ENCODE results near the gene ARID3C.
A peak's percentile ranks its signal among the peaks of the same experiment; 100 is the strongest.

The ARID3C gene

GRCh38 chr9:34662526-34663302, 33.8 kb upstream of the ARID3C start, which contains the start of gene CCL27:
Gene CCL27, minus strand, starts transcription at chr9:34662657. Its CDS starts 24 bp downstream, at chr9:34662633.
- H3K27me3 ChIP-seq (ENCODE audit: control insufficient read depth, insufficient read depth, low read length), result no peaks in the 10 kb centered on the region
- H3K4me3 ChIP-seq (ENCODE audit: low read length), result no peak within 1 kb of the TSS
- H3K4me1 ChIP-seq (ENCODE audit: control insufficient read depth, insufficient read depth, low read length), result peaks cover 6% of the 10 kb centered on the region
- H3K36me3 ChIP-seq (ENCODE audit: insufficient read depth, low read length), result no peaks in the 10 kb centered on the region
- H3K9ac ChIP-seq (ENCODE audit: low read depth, low read length), result no peak within 1 kb of the TSS
- H3K9me3 ChIP-seq (replicated peaks; ENCODE audit: low read length), result no peaks in the 10 kb centered on the region
- no peak within 1 kb of the TSS for H3K4me2 ChIP-seq (ENCODE audit: low read length)

- no peak overlapping the region for H3K4me3 ChIP-seq (ENCODE audit: low read length)
- no peaks in the 10 kb centered on the region for H3K36me3 ChIP-seq (ENCODE audit: insufficient read depth, low read length)
- no peak overlapping the region for H3K9ac ChIP-seq (ENCODE audit: low read depth, low read length)
- H3K9me3 ChIP-seq (replicated peaks; ENCODE audit: low read length), result no peaks in the 10 kb centered on the region
- H3K27me3 ChIP-seq (ENCODE audit: control insufficient read depth, insufficient read depth, low read length), result no peaks in the 10 kb centered on the region
- H3K4me2 ChIP-seq (ENCODE audit: low read length), result no peak overlapping the region
- H3K4me1 ChIP-seq (ENCODE audit: control insufficient read depth, insufficient read depth, low read length), result peaks cover 6% of the 10 kb centered on the region
Measured at GRCh38 chr9:34659592-34660253, 30.9 kb upstream of the ARID3C start.

GRCh38 chr9:34658461-34658860, 29.6 kb upstream of the ARID3C start:
- H3K4me2 ChIP-seq (ENCODE audit: low read length), result no peak overlapping the region
- H3K9me3 ChIP-seq (replicated peaks; ENCODE audit: low read length), result no peaks in the 10 kb centered on the region
- no peak overlapping the region for H3K4me3 ChIP-seq (ENCODE audit: low read length)
- H3K4me1 ChIP-seq (ENCODE audit: control insufficient read depth, insufficient read depth, low read length), result peaks cover 15% of the 10 kb centered on the region
- no peaks in the 10 kb centered on the region for H3K27me3 ChIP-seq (ENCODE audit: control insufficient read depth, insufficient read depth, low read length)
- no peaks in the 10 kb centered on the region for H3K36me3 ChIP-seq (ENCODE audit: insufficient read depth, low read length)
- H3K9ac ChIP-seq (ENCODE audit: low read depth, low read length), result no peak overlapping the region

GRCh38 chr9:34656992-34657391, 28.1 kb upstream of the ARID3C start:
- Histone ChIP-seq H3K9ac (ENCODE audit: low read depth, low read length) (no peak overlapping the region), H3K36me3 (ENCODE audit: insufficient read depth, low read length) (no peaks in the 10 kb centered on the region), H3K4me1 (ENCODE audit: control insufficient read depth, insufficient read depth, low read length) (peaks cover 29% of the 10 kb centered on the region), H3K4me3 (ENCODE audit: low read length) (no peak overlapping the region), H3K27me3 (ENCODE audit: control insufficient read depth, insufficient read depth, low read length) (no peaks in the 10 kb centered on the region), H3K9me3 (replicated peaks; ENCODE audit: low read length) (no peaks in the 10 kb centered on the region), H3K4me2 (ENCODE audit: low read length) (no peak overlapping the region)

GRCh38 chr9:34655394-34655793, 26.5 kb upstream of the ARID3C start:
- Histone ChIP-seq H3K36me3 (ENCODE audit: insufficient read depth, low read length) (no peaks in the 10 kb centered on the region), H3K9ac (ENCODE audit: low read depth, low read length) (no peak overlapping the region), H3K4me3 (ENCODE audit: low read length) (no peak overlapping the region), H3K4me1 (ENCODE audit: control insufficient read depth, insufficient read depth, low read length) (peaks cover 43% of the 10 kb centered on the region), H3K9me3 (replicated peaks; ENCODE audit: low read length) (no peaks in the 10 kb centered on the region), H3K4me2 (ENCODE audit: low read length) (no peak overlapping the region), H3K27me3 (ENCODE audit: control insufficient read depth, insufficient read depth, low read length) (no peaks in the 10 kb centered on the region)

- peaks cover 4% of the 10 kb centered on the region for H3K36me3 ChIP-seq (ENCODE audit: insufficient read depth, low read length)
- H3K27me3 ChIP-seq (ENCODE audit: control insufficient read depth, insufficient read depth, low read length), result no peaks in the 10 kb centered on the region
- H3K4me3 ChIP-seq (ENCODE audit: low read length), result no peak overlapping the region
- no peak overlapping the region for H3K4me2 ChIP-seq (ENCODE audit: low read length)
- no peaks in the 10 kb centered on the region for H3K9me3 ChIP-seq (replicated peaks; ENCODE audit: low read length)
- H3K9ac ChIP-seq (ENCODE audit: low read depth, low read length), result no peak overlapping the region
- peaks cover 43% of the 10 kb centered on the region for H3K4me1 ChIP-seq (ENCODE audit: control insufficient read depth, insufficient read depth, low read length)
Measured at GRCh38 chr9:34654323-34655051, 25.6 kb upstream of the ARID3C start.

GRCh38 chr9:34653151-34654072, 24.5 kb upstream of the ARID3C start:
- Histone ChIP-seq H3K9me3 (replicated peaks; ENCODE audit: low read length) (no peaks in the 10 kb centered on the region), H3K4me1 (ENCODE audit: control insufficient read depth, insufficient read depth, low read length) (peaks cover 43% of the 10 kb centered on the region), H3K9ac (ENCODE audit: low read depth, low read length) (no peak overlapping the region), H3K36me3 (ENCODE audit: insufficient read depth, low read length) (peaks cover 15% of the 10 kb centered on the region), H3K4me3 (ENCODE audit: low read length) (peak overlapping the region; percentile 71), H3K4me2 (ENCODE audit: low read length) (peak overlapping the region; percentile 96), H3K27me3 (ENCODE audit: control insufficient read depth, insufficient read depth, low read length) (no peaks in the 10 kb centered on the region)

GRCh38 chr9:34652602-34653000, 23.7 kb upstream of the ARID3C start:
- Histone ChIP-seq H3K9ac (ENCODE audit: low read depth, low read length) (peak overlapping the region; percentile 81), H3K4me3 (ENCODE audit: low read length) (peak overlapping the region; percentile 71), H3K4me2 (ENCODE audit: low read length) (peak overlapping the region; percentile 96), H3K36me3 (ENCODE audit: insufficient read depth, low read length) (peaks cover 20% of the 10 kb centered on the region), H3K27me3 (ENCODE audit: control insufficient read depth, insufficient read depth, low read length) (no peaks in the 10 kb centered on the region), H3K9me3 (replicated peaks; ENCODE audit: low read length) (no peaks in the 10 kb centered on the region), H3K4me1 (ENCODE audit: control insufficient read depth, insufficient read depth, low read length) (peaks cover 48% of the 10 kb centered on the region)

- Histone ChIP-seq H3K27me3 (ENCODE audit: control insufficient read depth, insufficient read depth, low read length) (no peaks in the 10 kb centered on the region), H3K4me3 (ENCODE audit: low read length) (peak within 1 kb of the TSS; percentile 71), H3K4me2 (ENCODE audit: low read length) (peak within 1 kb of the TSS; percentile 96), H3K36me3 (ENCODE audit: insufficient read depth, low read length) (peaks cover 20% of the 10 kb centered on the region), H3K9me3 (replicated peaks; ENCODE audit: low read length) (no peaks in the 10 kb centered on the region), H3K9ac (ENCODE audit: low read depth, low read length) (peak within 1 kb of the TSS; percentile 81), H3K4me1 (ENCODE audit: control insufficient read depth, insufficient read depth, low read length) (peaks cover 53% of the 10 kb centered on the region)
Measured at GRCh38 chr9:34651876-34652601, 23.2 kb upstream of the ARID3C start, which contains the start of gene IL11RA. Gene IL11RA, plus strand, starts transcription at chr9:34652185. Its CDS starts 3,033 bp downstream, at chr9:34655218.

- peak overlapping the region; percentile 71 for H3K4me3 ChIP-seq (ENCODE audit: low read length)
- peak overlapping the region; percentile 81 for H3K9ac ChIP-seq (ENCODE audit: low read depth, low read length)
- H3K27me3 ChIP-seq (ENCODE audit: control insufficient read depth, insufficient read depth, low read length), result no peaks in the 10 kb centered on the region
- H3K9me3 ChIP-seq (replicated peaks; ENCODE audit: low read length), result no peaks in the 10 kb centered on the region
- H3K36me3 ChIP-seq (ENCODE audit: insufficient read depth, low read length), result peaks cover 20% of the 10 kb centered on the region
- peak overlapping the region; percentile 96 for H3K4me2 ChIP-seq (ENCODE audit: low read length)
- peaks cover 54% of the 10 kb centered on the region for H3K4me1 ChIP-seq (ENCODE audit: control insufficient read depth, insufficient read depth, low read length)
Measured at GRCh38 chr9:34651321-34651720, 22.5 kb upstream of the ARID3C start.

Measured in skeletal muscle satellite cell (primary cell).